PC-3 (cell line): ENCODE results near the gene RHBDD2. TPM values are rescaled to one million over a fixed set of nuclear protein-coding genes. Genes with fewer than 3 reads are reported as not detected.
"Not testable (repeated sequence)": the region's sequence is repeated elsewhere in the genome, so short reads cannot be mapped to it uniquely, and the experiment has no call there.

ENCODE experiments used
- ATAC-seq: fragments of 200-7000 bp; cut with Tn5 transposase; 2 replicates; pipeline ENCODE4 v1.9.1; 2020; ENCODE audit warnings: mild to moderate bottlenecking, moderate library complexity
- BruUV-seq: library from RNA; stranded (reverse); fragments of 400-500 nt; replicated peaks from 2 replicates; lab custom pipeline; 2021; lab: Mats Ljungman, UMichigan
- CTCF ChIA-PET: fragments of 300-600 bp; sonication (Branson Sonifier 250); formaldehyde crosslinking; loops from one replicate; lab custom pipeline; 2022; ENCODE audit warnings: antibody characterized with exemption; lab: Charles Lee
- POLR2A ChIA-PET: fragments of 300-600 bp; sonication (Branson Sonifier 250); formaldehyde crosslinking; loops from one replicate; lab custom pipeline; 2022; ENCODE audit warnings: antibody characterized with exemption; ENCODE audit not compliant: unreplicated experiment; lab: Charles Lee
- DNase-seq: peaks from one replicate; pipeline ENCODE4 v3.0.0-alpha.2; 2015
- H2AFZ ChIP-seq: fragments of 300-600 bp; sonication (generic); 2 replicates; pipeline ENCODE4 v1.6.0; 2016; ENCODE audit warnings: antibody characterized with exemption, low read length
- H3F3A ChIP-seq: fragments of 300-600 bp; sonication (generic); one replicate; pipeline ENCODE4 v1.6.0; 2017; ENCODE audit warnings: antibody characterized with exemption, low read length, control low read depth, mild to moderate bottlenecking; ENCODE audit not compliant: unreplicated experiment
- H3K27ac ChIP-seq: fragments of 300-600 bp; sonication (generic); 2 replicates; pipeline ENCODE4 v1.5.1; 2016; ENCODE audit warnings: mild to moderate bottlenecking, low read length
- H3K27me3 ChIP-seq: fragments of 300-600 bp; sonication (generic); 2 replicates; pipeline ENCODE4 v1.6.1; 2016; ENCODE audit warnings: low read length, mixed read lengths
- H3K36me3 ChIP-seq: fragments of 300-600 bp; sonication (generic); 2 replicates; pipeline ENCODE4 v1.6.1; 2016; ENCODE audit warnings: low read depth, mixed run types, low read length, mixed read lengths
- H3K4me1 ChIP-seq: fragments of 300-600 bp; sonication (generic); 2 replicates; pipeline ENCODE4 v1.5.1; 2016; ENCODE audit warnings: low read length; ENCODE audit not compliant: insufficient read depth
- H3K4me2 ChIP-seq: fragments of 300-600 bp; sonication (generic); 2 replicates; pipeline ENCODE4 v1.6.0; 2016; ENCODE audit warnings: low read length
- H3K4me3 ChIP-seq: fragments of 300-600 bp; sonication (generic); 2 replicates; pipeline ENCODE4 v1.5.1; 2016; ENCODE audit warnings: mild to moderate bottlenecking, low read length, mixed read lengths
- H3K79me2 ChIP-seq: fragments of 300-600 bp; sonication (generic); 2 replicates; pipeline ENCODE4 v1.6.1; 2017; ENCODE audit warnings: low read length, mixed read lengths
- H3K9ac ChIP-seq: fragments of 300-600 bp; sonication (generic); 2 replicates; pipeline ENCODE4 v1.6.0; 2016; ENCODE audit warnings: mild to moderate bottlenecking, low read length
- H3K9me2 ChIP-seq: fragments of 300-600 bp; sonication (generic); replicated peaks from 2 replicates; pipeline ENCODE4 v1.6.1; 2016; ENCODE audit warnings: mixed run types, low read length, mixed read lengths
- H3K9me3 ChIP-seq: fragments of 300-600 bp; sonication (generic); 2 replicates; pipeline ENCODE4 v1.6.1; 2016; ENCODE audit warnings: low read length, mixed read lengths
- H4K20me1 ChIP-seq: fragments of 300-600 bp; sonication (generic); 2 replicates; pipeline ENCODE4 v1.6.1; 2016; ENCODE audit warnings: low read length, mixed read lengths
- CTCF ChIP-seq: fragments of 300-600 bp; sonication (generic); conservative IDR thresholded peaks from 2 replicates; pipeline ENCODE4 v1.5.1; 2017; ENCODE audit warnings: antibody characterized with exemption, low read depth, mild to moderate bottlenecking, low read length
- EZH2 ChIP-seq: fragments of 300-600 bp; sonication (generic); IDR thresholded peaks from one replicate; pipeline ENCODE4 v1.6.1; 2017; ENCODE audit warnings: antibody characterized with exemption, mild to moderate bottlenecking, low read length; ENCODE audit not compliant: unreplicated experiment
- EZH2phosphoT487 ChIP-seq: fragments of 300-600 bp; sonication (generic); IDR thresholded peaks from 2 replicates; pipeline ENCODE4 v1.6.1; 2018; ENCODE audit warnings: mild to moderate bottlenecking, antibody characterized with exemption, low read length, borderline replicate concordance
- intact Hi-C: fragments of 100-400 bp; cut with micrococcal nuclease; formaldehyde crosslinking; loops from 2 replicates; pipeline ENCODE4 v1.9.0; 2023
- total RNA-seq: library from RNA; depleted of rRNA; stranded (reverse); fragments of >200 nt; gene quantifications from 2 replicates; pipeline ENCODE4 v1.2.3, GENCODE V29; 2014

Gene RHBDD2
- total RNA-seq, 1 experiment from 2014 or later = 42.7 TPM

GRCh38 chr7:75888464-75889222, 9.8 kb downstream of the RHBDD2 start:
- no peak for DNase-seq
- Histone ChIP-seq H3K9ac (no peak overlapping the region), H2AFZ (no peak overlapping the region), H3K4me1 (no peaks in the 10 kb centered on the region), H3F3A (no peaks in the 10 kb centered on the region), H3K27ac (no peak overlapping the region), H3K27me3 (no peaks in the 10 kb centered on the region), H4K20me1 (no peaks in the 10 kb centered on the region), H3K9me3 (no peaks in the 10 kb centered on the region), H3K36me3 (peaks cover 6% of the 10 kb centered on the region), H3K9me2 (no peaks in the 10 kb centered on the region), H3K4me3 (no peak overlapping the region), H3K4me2 (no peak overlapping the region), H3K79me2 (no peaks in the 10 kb centered on the region)
- ChIA-PET POLR2A (no interaction called here), CTCF (no interaction called here)
- TSS peak; percentile 32 for BruUV-seq
- ATAC-seq = no peak
- TF ChIP-seq EZH2phosphoT487 (no peak), EZH2 (no peak), CTCF (no peak)
- intact Hi-C loops = no loop called here

GRCh38 chr7:75889223-75889825, 10.5 kb downstream of the RHBDD2 start:
- H4K20me1 ChIP-seq = no peaks in the 10 kb centered on the region
- POLR2A ChIA-PET = no interaction called here
- no peaks in the 10 kb centered on the region for H3K79me2 ChIP-seq
- H3K36me3 ChIP-seq = peaks cover 4% of the 10 kb centered on the region
- no peak for DNase-seq
- H3K4me2 ChIP-seq = no peak overlapping the region
- H3K9me2 ChIP-seq = no peaks in the 10 kb centered on the region
- H3K4me3 ChIP-seq = no peak overlapping the region
- no peaks in the 10 kb centered on the region for H3K27me3 ChIP-seq
- H3K4me1 ChIP-seq = no peaks in the 10 kb centered on the region
- no peak overlapping the region for H3K27ac ChIP-seq
- no peaks in the 10 kb centered on the region for H3K9me3 ChIP-seq
- no peak overlapping the region for H2AFZ ChIP-seq
- intact Hi-C loops = no loop called here
- CTCF ChIA-PET = no interaction called here
- no peak overlapping the region for H3K9ac ChIP-seq
- TF ChIP-seq EZH2 (no peak), CTCF (no peak), EZH2phosphoT487 (no peak)
- peak; percentile 14; the same call in 1 of the 2 replicates for ATAC-seq
- no TSS peak for BruUV-seq
- no peaks in the 10 kb centered on the region for H3F3A ChIP-seq

GRCh38 chr7:75889826-75890225, 11.0 kb downstream of the RHBDD2 start:
- Histone ChIP-seq H4K20me1 (no peaks in the 10 kb centered on the region), H3K79me2 (no peaks in the 10 kb centered on the region), H3K9me3 (no peaks in the 10 kb centered on the region), H3K4me2 (no peak overlapping the region), H3K36me3 (no peaks in the 10 kb centered on the region), H3F3A (no peaks in the 10 kb centered on the region), H3K4me1 (no peaks in the 10 kb centered on the region), H3K27me3 (no peaks in the 10 kb centered on the region), H3K9me2 (no peaks in the 10 kb centered on the region), H2AFZ (no peak overlapping the region), H3K9ac (no peak overlapping the region), H3K4me3 (no peak overlapping the region), H3K27ac (no peak overlapping the region)
- CTCF ChIA-PET = no interaction called here
- TF ChIP-seq EZH2 (no peak), CTCF (no peak), EZH2phosphoT487 (no peak)
- intact Hi-C loops = no loop called here
- ATAC-seq (no peak), DNase-seq (no peak)
- POLR2A ChIA-PET = no interaction called here
- BruUV-seq = no TSS peak

GRCh38 chr7:75891237-75891636, 12.4 kb downstream of the RHBDD2 start:
- H3K9me2 ChIP-seq, H3K79me2 ChIP-seq, POLR2A ChIA-PET, H3K4me1 ChIP-seq, H3K9me3 ChIP-seq, DNase-seq, intact Hi-C loops, BruUV-seq, H4K20me1 ChIP-seq, H3K36me3 ChIP-seq, H3K27me3 ChIP-seq, ATAC-seq, H3K27ac ChIP-seq, H3K9ac ChIP-seq, H3K4me3 ChIP-seq, H3F3A ChIP-seq, H3K4me2 ChIP-seq, H2AFZ ChIP-seq: not testable (repeated sequence)
- CTCF ChIA-PET = interaction anchor here (0.6 kb wide), 1 partner anchor 83 kb away, joined by 3 read pairs; no protein-coding TSS in a partner anchor
